ENCODE measurements around the gene KIF18A.
"Not testable (repeated sequence)": the region's sequence is repeated elsewhere in the genome, so short reads cannot be mapped to it uniquely, and the experiment has no call there.

Gene KIF18A

DNA sequence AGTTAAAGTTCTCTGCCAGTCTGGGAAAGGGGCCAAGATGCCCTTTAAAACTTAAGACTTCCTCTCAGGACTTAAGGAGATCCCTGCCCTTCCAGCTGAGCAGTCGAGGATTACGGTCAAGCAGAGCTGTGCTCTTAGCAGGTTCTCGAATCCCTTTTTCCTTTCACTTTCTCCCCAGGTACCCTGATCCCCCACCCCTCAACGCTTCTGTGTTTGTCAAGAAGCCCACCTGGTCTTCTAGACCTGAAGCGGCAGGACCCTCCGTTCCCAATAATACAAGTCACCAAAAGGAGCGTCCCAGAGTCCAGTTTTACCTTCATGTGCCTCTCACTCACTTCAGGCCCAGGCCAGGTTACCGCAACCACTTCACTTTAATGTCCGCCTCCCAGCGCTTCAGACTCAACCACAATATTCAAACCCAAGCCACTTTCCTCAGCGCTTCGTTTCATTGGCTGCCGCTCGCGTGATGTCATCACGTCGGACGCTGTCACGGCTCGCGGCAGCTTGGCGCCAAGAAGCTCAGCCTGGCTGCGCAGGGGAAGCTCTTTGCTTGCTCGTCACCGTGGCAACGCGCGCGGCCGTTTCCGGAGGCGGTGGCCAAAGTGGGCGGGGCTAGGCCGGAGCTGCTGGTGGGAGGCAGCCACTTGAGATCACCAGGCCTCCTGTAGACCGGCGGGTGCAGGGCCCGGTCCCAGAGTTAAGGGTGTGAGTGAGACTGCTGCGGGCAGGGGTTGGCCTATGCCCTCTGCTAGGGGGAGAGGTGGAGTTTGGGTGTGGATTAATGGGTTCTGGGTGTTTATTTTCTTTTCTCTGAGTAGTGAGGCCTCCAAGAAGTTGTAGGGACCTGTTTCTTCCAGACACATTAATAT is at the start of gene KIF18A, which contains the start of gene METTL15:
TSS of gene KIF18A (minus strand) at position 407 of the 869 bp plus-strand sequence. CDS start 10,209 bp downstream, outside the sequence.
TSS of gene METTL15 (plus strand) at position 639 of the 869 bp plus-strand sequence. CDS start 4,947 bp downstream, outside the sequence.
- DNase-seq: peak; percentile 99 to 100 (median 99)

DNA sequence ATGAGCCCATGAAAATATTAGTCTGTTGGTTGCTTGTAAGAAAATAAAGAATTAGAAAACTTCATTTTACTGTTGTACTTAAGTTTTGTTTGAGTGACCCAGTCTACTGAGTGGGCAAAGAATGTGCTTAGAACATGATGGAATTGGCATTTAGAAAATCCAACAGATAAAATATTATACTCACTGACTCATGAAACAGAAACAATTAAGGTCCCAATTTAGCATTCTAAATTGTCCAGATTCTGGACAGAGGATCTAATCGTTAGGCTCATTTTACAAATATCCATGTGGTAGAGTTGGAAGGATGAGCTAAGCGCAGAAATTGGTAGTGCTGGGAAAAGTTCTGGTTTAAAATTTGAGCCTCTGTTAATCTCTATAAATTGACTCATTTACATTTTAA is 45.6 kb upstream of the KIF18A start:
- DNase-seq: no peak

DNA sequence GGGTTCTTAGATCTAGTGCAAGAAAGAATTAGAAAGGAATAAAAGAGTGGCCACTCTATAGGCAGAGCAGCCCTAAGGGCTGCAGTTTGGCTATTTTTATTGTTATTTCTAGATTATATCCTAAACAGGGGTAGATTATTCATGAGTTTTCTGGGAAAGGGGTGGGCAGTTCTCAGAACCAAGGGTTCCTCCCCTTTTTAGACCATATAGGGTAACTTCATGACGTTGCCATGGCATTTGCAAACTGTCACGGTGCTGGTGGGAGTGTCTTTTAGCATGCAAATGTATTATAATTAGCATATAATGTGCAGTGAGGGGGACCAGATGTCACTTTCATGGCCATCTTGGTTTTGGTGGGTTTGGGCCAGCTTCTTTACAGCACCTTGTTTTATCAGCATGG is 44.8 kb upstream of the KIF18A start:
- no peak for DNase-seq

DNA sequence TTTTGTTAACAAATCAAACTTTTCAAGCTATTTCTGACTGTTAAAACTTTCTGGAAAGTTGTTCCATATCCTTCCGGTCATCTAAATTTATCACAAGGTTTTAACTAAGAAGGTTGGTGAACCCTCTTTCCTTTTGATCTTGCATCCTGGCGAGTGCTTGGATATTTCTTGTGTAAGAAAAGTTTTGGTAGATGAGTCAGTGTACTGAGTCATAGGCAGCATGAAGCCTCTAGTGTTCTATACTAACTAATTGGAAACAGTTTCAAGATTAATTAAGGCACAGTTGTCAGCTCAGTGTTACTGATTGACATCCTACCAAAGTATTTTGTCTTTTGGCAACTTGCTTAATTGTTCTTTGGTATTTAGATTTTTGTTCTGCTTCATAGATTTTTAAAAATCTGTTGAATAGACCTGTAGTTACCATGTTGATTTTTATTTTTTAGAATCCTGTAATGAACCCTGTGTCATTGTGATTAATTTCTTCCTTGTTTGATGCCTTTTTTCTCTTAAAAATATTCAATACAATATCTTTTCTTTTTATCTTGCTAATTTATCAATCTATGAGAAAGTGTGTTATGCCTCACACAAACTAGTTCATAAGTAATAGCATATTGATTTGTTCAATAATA is 38.3 kb upstream of the KIF18A start:
- peak in 1 of 3 donors; percentile 15 for DNase-seq

DNA sequence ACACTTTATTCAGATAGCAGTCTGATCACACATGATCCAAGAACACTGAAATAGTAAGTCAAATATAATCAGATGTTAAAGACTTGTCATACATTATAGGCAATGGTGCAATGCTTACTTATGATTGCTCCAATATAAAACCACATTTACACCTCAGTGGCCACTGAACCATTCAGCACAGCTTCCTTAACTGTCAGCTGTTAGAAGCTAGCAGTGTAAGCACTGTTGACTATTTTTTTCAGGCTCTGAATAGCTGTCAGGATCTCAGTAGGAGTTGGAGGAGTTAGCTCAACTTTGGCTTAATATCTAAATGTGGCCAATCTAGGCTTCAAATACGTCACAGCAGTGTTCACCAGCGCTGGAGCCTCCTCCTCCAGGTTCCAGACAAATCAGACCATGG is 36.9 kb upstream of the KIF18A start:
- no peak for DNase-seq

DNA sequence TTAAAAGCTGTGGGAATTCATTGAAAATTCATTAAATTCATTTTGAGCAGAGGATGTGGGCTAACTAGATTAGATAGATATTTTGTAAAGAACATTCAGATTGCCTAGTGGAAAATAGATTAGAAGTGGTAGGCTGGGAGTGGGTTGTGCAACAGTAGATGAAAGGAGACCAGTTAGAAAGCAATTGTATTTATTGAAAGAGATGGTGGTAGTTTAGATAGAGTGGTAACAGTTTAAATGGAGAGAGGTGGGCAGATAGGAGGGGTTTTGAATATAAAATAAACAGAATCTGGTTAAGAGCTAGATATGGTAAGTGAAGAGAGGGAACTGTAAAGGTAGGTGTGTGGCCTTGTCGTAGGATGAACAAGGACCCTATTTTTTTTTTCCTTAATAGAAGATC is 34.8 kb upstream of the KIF18A start:
- no peak for DNase-seq

DNA sequence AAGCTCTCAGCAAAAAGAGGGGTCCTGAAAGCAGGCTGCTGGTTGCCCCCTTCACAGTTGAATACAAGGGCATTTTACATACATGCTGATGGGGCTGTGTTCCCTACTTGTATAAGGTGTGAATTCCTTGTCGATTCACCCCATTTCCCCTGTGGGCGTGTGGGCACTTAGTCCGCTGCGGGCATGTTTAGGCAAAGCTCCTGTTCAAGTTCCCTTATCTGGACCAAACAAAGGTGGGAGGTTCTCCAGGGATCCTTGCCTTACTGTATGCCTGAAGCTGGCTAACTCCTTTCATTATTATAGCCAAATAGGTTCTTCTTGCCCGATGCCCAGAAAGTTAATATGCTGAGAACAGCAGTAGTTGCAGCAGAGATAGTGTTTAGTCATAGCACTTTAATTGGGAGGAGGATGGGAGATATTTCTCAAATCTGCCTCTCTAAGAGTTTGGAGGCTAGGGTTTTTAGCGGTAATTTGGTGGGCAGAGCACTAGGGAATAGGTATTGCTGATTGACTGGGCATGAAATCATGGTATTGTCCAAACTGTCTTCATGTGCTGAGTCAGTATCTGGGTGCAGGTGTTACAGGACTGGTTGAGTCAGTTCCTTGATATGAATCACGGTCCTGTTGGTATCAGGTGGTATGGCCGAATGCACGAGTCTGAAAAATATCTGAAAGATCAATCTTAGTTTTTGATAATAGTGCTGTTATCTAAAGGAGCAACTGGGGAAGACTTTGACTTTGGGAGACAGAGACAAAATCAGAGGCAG is 32.9 kb upstream of the KIF18A start:
- no peak for DNase-seq

DNA sequence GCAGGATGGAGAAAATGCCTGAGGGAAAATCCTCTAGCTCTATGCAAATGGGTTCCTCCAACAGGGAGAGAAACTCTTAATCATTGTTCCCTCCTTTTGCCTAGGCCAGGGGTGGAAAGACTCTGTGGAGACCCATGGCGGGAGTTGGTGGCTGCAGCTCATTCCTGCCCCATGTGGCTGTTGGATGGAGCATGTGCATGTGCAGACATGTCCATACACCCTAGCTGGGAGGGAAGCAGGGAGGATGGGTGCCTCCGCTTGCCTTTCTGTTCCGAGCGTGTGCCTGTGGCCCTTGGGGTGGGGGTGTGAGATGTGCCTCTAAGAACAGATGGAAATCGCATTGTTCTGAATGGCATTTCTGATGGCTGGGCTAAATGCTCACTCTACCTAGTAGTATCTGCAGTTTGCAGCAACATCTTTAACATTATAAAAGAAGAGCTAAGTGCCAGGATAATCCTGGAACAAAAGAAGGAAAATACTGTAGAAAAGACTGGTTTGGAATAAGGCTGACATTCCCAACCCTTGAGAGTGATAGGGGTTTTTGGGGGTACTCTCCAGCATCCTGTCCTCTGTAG is 32.0 kb upstream of the KIF18A start:
- DNase-seq: no peak

DNA sequence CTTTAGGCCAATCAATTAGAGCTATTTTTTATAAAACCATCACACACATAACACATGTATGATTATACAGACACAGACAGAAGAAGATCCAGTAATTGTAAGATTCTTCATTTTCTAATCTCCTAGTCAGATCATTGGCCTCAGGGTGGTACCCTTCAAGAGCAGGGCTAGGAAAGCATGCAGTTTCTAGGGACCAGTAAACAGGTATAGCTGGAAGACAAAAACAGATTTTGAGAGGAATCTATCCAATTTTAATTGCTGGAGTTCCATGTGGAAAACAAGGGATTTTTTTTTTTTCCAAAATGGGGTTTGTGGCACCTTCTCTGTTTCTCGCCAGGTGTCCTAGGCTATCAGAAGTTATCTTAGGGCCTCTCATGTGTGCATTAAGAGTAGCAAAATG is 29.9 kb upstream of the KIF18A start:
- no peak for DNase-seq

DNA sequence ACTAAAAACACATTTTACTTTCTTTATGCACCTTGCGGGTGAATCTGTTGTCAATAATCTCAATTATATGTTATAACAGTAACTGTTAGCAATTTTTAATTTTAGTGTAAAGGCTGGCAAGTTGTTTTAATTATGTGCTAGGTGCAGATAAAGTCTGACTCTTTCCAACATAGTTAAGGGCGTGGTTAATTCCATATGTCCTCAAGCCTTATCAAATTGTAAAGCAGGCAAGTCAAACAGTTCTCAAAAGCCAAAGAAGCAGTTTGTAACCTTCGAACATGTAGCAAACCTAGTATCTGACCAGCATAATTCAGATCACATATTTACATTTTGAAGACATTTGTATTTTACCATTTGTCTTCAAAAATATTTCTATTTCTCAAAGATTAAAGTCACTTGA is 29.4 kb upstream of the KIF18A start:
- DNase-seq: no peak

DNA sequence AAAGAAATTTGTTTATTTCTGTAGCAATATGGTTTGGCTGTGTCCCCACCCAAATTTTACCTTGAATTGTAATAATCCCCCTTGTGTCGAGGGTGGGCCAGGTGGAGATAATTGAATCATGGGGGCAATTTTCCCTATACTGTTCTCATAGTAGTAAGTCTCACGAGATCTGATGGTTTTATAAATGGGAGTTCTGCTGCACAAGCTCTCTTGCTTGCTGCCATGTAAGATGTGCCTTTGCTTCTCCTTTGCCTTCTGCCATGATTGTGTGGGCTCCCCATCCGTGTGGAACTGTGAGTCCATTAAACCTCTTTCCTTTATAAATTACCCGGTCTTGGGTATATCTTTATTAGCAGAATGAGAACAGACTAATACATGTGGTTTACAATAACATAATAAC is 28.2 kb upstream of the KIF18A start:
- not testable (repeated sequence) for DNase-seq

DNA sequence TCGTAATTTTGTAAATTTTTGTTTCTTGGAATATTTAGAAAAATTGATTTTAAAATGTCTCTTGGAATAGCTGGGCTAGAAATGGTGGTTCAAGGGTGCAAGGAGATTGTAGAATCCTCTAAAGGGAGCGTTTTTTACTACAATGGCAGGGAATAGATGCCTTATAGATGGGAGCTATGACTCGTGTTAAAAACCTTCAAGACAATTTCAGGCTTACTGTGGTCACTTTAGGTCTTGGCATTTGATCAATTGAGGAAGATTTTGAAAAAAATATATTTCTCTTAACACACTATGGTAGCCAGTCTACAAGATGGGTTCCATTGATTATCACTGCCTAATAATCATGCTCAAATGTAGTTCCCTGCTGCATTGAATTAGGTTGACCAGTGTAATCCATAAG is 25.2 kb upstream of the KIF18A start:
- DNase-seq: no peak

DNA sequence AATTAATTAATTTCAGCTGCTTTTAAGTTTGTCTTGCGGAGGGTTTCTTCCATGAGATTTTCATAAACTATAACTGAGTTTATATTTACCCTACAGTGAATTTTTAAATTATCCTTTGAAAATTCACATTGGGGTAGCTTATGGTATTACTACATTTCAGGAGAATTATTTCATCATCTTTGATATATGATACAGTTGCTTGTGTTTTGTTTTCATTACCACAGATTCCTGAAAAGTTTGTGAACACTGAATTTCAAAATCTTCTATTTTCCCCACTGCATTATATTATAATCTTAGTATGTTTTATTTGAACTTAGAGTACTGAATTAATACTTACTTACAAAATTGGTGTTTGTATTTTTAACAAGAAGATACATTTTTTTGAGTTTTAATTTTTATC is 24.6 kb upstream of the KIF18A start:
- DNase-seq: no peak

DNA sequence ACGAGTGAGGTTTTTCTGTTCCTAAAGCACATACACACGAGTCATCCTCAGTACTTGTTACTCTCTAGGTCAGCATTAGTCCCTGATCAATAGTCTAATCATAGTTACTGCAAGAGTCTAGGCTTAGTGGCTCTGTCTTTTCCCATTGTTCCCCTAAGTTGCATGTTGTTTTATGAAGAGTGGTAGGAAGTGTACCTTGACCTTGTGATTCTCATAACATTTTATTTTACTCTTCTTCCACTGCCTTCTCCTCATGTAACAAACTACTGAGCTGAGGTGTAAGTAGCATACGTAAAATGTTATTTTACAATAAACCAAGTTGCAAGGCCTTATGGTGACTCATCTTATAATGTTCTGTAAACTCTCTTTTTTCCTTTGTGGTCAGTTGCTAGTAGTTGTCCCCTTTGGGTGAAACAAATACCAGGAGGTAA is 15.2 kb upstream of the KIF18A start:
- DNase-seq: no peak

DNA sequence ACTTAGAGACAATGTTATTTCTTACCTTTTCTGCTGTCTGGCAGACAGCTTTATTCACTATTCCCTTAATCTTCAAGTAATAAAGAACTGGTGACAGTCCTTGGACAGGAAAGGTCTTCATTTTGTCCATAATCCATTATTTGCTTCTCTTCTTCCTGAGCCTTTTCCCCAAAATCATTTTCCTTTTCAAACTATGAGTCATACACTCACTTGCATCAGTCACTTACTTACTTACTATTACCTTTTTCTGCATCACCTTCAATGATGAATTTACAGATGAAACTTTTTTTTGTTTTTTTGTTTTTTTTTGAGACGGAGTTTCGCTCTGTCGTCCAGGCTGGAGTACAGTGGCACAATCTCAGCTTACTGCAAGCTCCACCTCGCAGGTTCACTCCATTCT is 9.8 kb upstream of the KIF18A start:
- DNase-seq: no peak

DNA sequence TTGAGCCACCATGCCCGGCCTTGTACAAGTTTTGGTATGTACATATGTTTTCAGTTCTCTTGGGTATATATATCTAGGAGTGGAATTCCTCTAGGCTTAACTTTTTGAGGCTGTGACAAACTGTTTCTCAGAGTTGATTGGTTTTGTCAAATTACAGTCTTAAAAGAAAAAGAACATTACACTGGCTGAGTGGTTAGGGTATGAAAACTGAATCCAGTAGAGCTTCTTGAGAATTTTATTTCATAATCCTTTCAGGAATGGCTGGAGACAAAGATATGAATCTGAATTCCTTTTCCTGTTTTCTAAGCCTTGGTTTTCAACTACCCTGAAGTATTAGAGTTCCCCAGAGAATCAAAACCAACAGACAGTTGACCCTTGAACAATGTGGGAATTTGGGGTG is 6.8 kb upstream of the KIF18A start:
- DNase-seq: no peak

DNA sequence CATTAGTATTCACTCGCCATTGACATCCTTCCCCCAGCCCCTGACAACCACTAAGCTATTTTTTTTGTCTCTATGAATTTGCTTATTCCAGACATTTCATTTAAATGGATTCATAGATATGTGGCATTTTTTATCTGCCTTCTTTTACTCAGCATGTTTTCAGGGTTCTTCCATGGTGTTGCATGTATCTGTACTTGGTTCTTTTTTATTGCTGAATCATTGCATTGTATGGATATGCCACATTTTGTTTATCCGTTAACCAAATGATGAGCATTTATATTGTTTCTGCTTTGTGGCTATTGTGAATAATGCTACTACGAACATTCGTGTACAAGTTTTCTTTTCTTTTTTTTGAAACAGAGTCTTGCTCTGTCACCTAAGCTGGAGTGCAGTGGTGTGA is 6.2 kb upstream of the KIF18A start:
- DNase-seq: no peak

DNA sequence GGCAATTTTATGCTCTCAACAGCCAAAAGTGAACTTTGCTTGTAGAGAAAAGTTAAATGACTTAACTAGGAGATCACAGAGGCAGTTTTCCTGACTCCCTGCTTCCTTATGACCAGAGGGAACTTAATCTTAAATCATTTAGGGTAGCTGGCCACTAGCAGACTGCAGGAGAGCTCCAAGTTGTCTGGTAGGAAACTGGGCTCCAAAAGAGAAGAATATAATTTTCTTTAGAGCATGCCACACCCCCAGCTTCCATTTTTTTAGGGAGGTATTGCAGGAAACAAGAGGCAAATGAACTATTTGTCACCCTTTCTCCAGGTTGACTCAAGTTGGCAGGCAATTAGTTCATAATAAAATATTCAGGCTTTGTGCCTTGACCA is 2.9 kb upstream of the KIF18A start:
- peak in 2 of 3 donors; percentile 13 to 17 for DNase-seq

DNA sequence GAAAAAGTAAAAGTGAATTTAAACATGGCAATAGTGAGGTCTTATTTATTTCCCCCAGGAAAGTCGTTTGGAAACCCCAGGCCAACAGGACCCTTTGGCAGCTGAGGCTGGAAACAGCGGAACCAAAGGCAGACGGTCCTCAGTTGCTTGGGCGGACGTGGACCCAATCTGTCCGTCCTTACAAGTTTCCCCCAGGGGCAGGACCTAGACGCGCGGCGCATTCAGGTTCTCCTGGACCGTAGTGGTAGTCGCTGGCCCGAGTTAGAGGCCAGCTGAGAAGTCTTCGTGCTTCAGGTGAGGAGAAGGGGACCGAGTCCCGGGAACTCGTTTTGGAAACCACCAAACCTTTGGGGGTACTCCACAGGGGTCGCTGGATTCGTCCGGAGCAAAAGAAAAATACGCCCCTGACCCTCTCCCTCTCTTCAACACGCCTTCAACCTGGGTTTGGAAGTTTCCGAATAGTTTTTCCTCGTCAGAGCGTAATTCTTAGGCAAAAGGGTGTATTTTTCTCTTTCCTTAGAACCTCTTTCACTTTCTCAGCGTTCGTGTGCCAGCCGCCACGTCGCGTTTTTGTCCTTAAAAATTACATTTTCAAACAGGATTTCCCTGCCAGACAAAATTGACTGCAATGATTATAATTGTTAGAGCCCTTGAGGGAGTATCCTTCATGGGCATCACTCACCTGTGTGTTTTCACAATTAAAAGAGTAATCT is 2.3 kb upstream of the KIF18A start:
- DNase-seq: peak; percentile 77 to 83 (median 77)

DNA sequence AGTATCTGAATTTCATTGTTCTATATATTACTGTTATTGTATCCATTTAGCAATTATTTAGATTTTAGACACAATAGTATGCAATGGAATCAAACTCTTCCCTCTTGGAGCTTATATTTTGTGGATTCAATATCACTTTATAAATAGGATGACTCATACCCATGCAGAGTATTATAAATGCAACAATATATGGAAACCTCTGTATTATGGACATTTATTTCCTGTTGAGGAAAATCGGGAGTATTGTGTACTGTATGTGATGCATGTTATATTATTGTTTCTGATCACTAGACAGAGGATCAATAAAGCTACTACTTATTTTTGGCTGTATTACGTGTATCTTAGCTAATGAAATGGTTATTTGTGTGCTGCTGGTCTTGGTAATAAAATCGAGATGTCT is 1.0 kb upstream of the KIF18A start:
- peak in 1 of 3 donors; percentile 3 for DNase-seq

DNA sequence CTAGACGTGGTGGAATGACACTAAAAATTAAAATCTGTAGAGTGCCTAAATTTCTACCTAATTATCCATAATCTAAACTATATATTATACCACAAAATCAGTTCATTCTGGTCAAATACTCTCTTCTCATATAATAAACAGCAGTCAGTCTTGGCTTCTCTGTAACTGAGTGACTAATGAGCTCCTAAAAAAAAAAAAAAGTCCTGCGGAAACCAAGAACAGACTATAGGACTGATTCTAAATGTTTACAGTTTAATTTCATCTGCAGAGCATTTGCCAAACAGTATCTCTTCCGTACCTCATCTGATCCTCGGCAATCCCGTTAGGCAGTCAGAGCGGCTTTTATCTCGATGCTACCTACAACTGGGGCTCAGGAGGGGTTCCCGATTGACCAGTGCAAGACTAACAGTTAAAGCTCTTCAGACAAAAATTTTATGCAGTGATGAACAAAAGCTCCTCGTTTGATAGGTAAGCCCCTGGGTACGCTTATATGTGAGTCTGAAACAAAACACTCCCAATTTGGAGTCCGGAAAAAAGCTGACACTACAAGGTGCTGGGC is 686 bp downstream of the KIF18A start:
- DNase-seq: peak; percentile 3 to 21 (median 20)

All from suppressor macrophage treated with lipopolysaccharide for 1 hour (primary cell).